Epithelial cell of esophagus (primary cell): ENCODE results near the gene RHEB.
A peak's percentile ranks its signal among the peaks of the same experiment; 100 is the strongest.

Experiments used
- DNase-seq: peaks from one replicate; pipeline ENCODE4 v3.0.0; 2010; ENCODE audit warnings: low read depth
- H3K4me3 ChIP-seq: 2 replicates; pipeline ENCODE4 v1.5.1; 2011; ENCODE audit warnings: mild to moderate bottlenecking, low read length, control low read depth
- CTCF ChIP-seq: IDR thresholded peaks from 2 replicates; pipeline ENCODE4 v1.5.1; 2011; ENCODE audit warnings: low read depth, mild to moderate bottlenecking, low read length, control low read depth, inconsistent platforms; ENCODE audit not compliant: insufficient read depth; ENCODE audit errors: missing control alignments

RHEB gene

GRCh38 chr7:151461942-151462230 is 57.8 kb downstream of the RHEB start:
- DNase-seq: no peak
- H3K4me3 ChIP-seq: no peak overlapping the region
- no peak for TF ChIP-seq CTCF

- no peak overlapping the region for H3K4me3 ChIP-seq
- DNase-seq: no peak
- TF ChIP-seq CTCF: no peak
These were observed 58.4 kb downstream of the RHEB start for GRCh38 chr7:151461096-151461941.

GRCh38 chr7:151460474-151460855 is 59.2 kb downstream of the RHEB start:
- no peak for DNase-seq
- no peak overlapping the region for H3K4me3 ChIP-seq
- TF ChIP-seq CTCF: no peak

GRCh38 chr7:151459726-151460473 is 59.8 kb downstream of the RHEB start:
- no peak overlapping the region for H3K4me3 ChIP-seq
- peak; percentile 54 for DNase-seq
- peak; percentile 35 for TF ChIP-seq CTCF

- H3K4me3 ChIP-seq: no peak overlapping the region
- DNase-seq: no peak
- TF ChIP-seq CTCF: no peak
These were observed 62.2 kb downstream of the RHEB start for GRCh38 chr7:151457534-151457933.

- DNase-seq: no peak
- no peak for TF ChIP-seq CTCF
- no peak overlapping the region for H3K4me3 ChIP-seq
These were observed 62.9 kb downstream of the RHEB start for GRCh38 chr7:151456782-151457181.
